Measurements from ENCODE around the gene EIF2S3. TPM values are rescaled to one million over a fixed set of nuclear protein-coding genes. Genes with fewer than 3 reads are reported as not detected.
"Not testable (repeated sequence)": the region's sequence is repeated elsewhere in the genome, so short reads cannot be mapped to it uniquely, and the experiment has no call there.

Gene EIF2S3
- total RNA-seq, 1 donor from 2014 or later, result 191 TPM

DNA sequence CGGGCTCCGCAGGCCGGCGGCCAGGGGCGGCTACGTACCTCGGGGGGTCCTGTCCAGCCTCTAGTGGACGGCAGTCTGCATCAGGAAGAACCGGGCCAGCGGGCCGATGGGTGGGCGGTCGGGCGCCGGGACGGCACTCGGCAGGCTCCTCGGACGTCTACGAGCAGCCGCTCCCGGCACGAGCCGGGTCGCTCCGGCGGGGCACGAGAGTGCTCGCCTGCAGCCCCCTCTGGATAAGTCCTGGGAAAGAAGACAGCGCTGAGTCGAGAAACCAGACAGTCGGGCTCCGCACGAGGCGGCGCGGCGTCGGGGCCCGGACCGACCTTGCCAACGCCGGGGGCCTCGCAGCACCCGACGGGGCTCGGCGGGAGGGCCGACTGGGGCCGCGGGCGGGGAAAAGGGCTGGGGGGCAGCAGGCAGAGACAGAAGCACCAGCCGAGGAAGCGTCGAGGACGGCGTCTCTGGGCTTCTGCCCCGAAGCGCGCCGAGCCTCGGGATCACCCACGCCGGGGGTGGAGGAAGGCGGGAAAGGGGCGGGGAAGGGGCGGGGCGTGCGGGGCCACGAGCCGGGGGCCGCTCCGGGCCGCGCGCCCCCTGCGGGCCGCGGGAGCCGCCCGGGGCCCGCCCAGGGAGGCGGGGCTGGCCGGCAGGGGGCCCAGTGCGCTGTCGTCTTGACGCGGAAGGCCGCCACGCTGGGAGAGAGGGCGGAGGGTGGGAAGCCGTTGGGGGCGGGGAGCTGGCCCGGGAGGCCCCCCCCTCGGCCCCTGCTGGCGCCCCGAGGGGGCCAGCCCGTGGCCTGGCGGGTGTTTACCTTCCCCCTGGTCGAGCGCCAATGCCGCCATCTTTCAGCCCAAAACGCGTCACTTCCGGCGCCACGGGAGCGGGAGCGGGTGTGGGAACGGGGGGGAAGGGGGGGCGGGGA lies 29.7 kb upstream of the EIF2S3 start:
- intact Hi-C loops (cut with micrococcal nuclease), result loop anchor here (1.0 to 2.0 kb wide), 7 partner anchors 11 to 282 kb away; partner anchors contain the start of genes ACOT9, CXorf58, EIF2S3 and SAT1
- Mint-ChIP-seq H3K4me1 (ENCODE audit: low read depth) (peaks cover 25% of the 10 kb centered on the region), H3K27me3 (ENCODE audit: insufficient read depth) (no peaks in the 10 kb centered on the region), H3K9me3 (no peaks in the 10 kb centered on the region), H3K4me3 (peak overlapping the region; percentile 92), H3K27ac (peak overlapping the region; percentile 88), H3K36me3 (ENCODE audit: low read depth) (peaks cover 14% of the 10 kb centered on the region)
- peak; percentile 72 for DNase-seq (ENCODE audit: low spot score)

DNA sequence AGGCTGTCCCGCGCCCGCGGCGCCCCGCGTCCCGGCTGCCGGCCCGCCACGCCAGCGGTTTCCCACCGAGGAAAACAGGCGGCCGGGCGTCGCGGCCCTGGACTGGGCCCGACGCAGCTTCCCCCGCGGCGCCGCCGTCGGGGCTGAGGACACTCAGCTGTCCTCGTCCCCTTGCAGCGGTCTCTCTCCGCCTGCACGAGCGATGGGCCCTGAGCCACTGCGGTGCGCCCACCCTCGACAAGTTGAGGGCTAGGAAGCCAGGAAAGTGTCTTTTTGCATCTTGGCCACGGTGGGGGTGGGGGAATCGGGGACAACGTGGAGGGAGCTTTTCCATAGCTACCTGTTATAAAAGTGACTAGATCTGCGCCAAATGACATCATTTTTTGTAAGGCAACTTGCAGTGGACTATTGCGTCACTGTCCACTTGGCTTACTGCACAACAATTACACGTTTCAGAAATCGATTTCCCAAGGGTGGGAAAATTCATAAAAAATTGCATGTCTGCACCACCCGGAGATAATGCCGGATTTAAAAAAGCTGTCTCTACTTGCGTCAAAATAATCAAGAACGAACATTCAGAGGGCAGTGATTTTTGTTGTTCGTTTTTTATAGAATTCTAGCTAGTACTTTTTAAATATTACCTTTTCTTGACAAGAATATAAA lies 28.9 kb upstream of the EIF2S3 start:
- H3K36me3 Mint-ChIP-seq (ENCODE audit: low read depth), result peaks cover 13% of the 10 kb centered on the region
- H3K4me3 Mint-ChIP-seq, result peak overlapping the region; percentile 88
- peaks cover 2% of the 10 kb centered on the region for H3K27me3 Mint-ChIP-seq (ENCODE audit: insufficient read depth)
- H3K27ac Mint-ChIP-seq, result peak overlapping the region; percentile 93
- DNase-seq (ENCODE audit: low spot score), result no peak
- peaks cover 17% of the 10 kb centered on the region for H3K4me1 Mint-ChIP-seq (ENCODE audit: low read depth)
- intact Hi-C loops (cut with micrococcal nuclease), result loop anchor here (1.0 to 2.0 kb wide), 6 partner anchors 28 to 283 kb away; partner anchors contain the start of genes ACOT9, CXorf58, EIF2S3 and SAT1
- no peaks in the 10 kb centered on the region for H3K9me3 Mint-ChIP-seq

DNA sequence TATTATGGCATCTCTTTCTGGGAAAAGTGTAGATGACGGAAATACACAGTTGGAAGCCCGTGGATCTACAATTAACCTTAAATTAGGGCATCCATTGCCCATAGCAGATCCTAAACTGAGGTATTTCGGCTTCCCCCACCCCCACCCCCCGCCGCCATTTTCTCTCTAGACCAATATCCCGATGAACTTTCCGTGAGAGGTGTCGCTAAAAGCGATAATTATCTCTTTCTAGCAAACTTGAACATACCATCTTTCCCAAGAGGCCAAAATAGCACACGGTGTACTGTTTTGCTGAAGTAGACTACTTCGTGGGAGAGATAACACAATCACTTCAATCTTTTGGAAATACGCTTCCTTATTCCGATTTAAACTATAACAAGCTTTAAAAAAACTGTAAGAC lies 28.3 kb upstream of the EIF2S3 start:
- Mint-ChIP-seq H3K36me3 (ENCODE audit: low read depth) (peaks cover 10% of the 10 kb centered on the region), H3K4me3 (peak overlapping the region; percentile 88), H3K27ac (peak overlapping the region; percentile 93), H3K4me1 (ENCODE audit: low read depth) (peaks cover 12% of the 10 kb centered on the region), H3K9me3 (no peaks in the 10 kb centered on the region), H3K27me3 (ENCODE audit: insufficient read depth) (peaks cover 2% of the 10 kb centered on the region)
- intact Hi-C loops (cut with micrococcal nuclease), result no loop called here
- DNase-seq (ENCODE audit: low spot score), result no peak

DNA sequence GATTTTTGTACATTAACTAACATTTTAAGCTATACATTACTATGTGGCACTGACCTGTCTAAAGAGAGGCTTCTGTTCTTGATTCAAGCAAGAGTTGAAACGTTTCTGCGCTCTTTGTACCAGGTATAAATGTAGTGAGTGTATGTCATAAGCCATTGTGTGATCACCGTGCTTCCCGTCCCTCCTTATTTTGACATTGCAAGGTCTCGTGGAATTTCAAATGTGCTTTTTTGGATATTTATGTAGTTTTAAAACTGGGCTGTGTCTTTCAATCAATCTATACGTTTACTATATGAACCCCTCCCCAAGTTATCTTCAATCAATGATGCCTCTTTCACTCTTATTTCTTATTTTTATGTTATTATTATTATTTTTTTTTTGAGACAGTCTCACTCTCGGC lies 27.7 kb upstream of the EIF2S3 start, which contains the start of gene KLHL15:
Gene KLHL15, minus strand, starts transcription at position 101 of the 400 bp plus-strand sequence. CDS start 20,493 bp downstream, outside the sequence.
- peak within 1 kb of the TSS; percentile 93 for H3K27ac Mint-ChIP-seq
- peaks cover 7% of the 10 kb centered on the region for H3K4me1 Mint-ChIP-seq (ENCODE audit: low read depth)
- peaks cover 6% of the 10 kb centered on the region for H3K36me3 Mint-ChIP-seq (ENCODE audit: low read depth)
- H3K27me3 Mint-ChIP-seq (ENCODE audit: insufficient read depth), result peaks cover 2% of the 10 kb centered on the region
- DNase-seq (ENCODE audit: low spot score), result no peak
- intact Hi-C loops (cut with micrococcal nuclease), result no loop called here
- no peaks in the 10 kb centered on the region for H3K9me3 Mint-ChIP-seq
- peak within 1 kb of the TSS; percentile 88 for H3K4me3 Mint-ChIP-seq

DNA sequence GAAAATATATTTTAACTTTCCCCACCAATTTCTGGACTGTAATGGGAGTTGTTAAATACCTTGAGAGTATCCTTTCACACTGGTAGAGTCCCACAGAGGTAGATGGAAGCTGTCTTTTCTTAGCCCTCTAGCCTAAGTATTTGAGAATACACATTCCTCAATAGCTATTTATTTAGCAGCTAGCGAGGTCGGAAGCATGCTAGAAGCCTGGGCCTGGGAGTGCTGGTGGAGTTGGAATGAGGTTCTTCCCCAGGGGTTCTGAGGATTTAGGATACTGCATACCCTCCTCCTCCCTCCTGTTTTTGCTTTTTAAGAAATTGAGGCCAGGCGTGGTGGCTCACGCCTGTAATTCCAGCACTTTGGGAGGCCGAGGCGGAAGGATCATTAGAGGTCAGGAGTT lies 26.8 kb upstream of the EIF2S3 start:
- peaks cover 7% of the 10 kb centered on the region for H3K4me1 Mint-ChIP-seq (ENCODE audit: low read depth)
- intact Hi-C loops (cut with micrococcal nuclease), result no loop called here
- H3K27ac Mint-ChIP-seq, result no peak overlapping the region
- no peak for DNase-seq (ENCODE audit: low spot score)
- peaks cover 4% of the 10 kb centered on the region for H3K36me3 Mint-ChIP-seq (ENCODE audit: low read depth)
- H3K27me3 Mint-ChIP-seq (ENCODE audit: insufficient read depth), result peaks cover 2% of the 10 kb centered on the region
- H3K4me3 Mint-ChIP-seq, result no peak overlapping the region
- no peaks in the 10 kb centered on the region for H3K9me3 Mint-ChIP-seq

DNA sequence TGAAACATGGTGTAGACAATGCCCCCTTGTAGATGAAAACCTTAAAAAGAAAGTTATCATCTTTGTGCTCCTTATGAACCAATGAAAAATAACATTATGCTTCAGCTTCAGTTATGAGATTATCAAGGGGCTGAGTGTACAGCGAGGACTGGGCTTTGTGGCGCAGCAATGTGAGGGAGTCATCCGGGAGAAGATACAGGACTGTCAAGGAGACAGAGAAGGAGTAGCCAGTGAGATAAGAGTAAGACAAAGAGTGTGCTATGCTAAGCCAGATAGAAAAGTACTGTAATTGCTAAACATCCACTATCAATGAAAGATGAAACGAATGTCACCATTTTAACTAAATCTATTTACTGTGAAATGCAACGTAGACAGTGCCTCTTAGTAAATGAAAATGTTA lies 24.2 kb upstream of the EIF2S3 start:
- H3K4me3 Mint-ChIP-seq, result no peak overlapping the region

DNA sequence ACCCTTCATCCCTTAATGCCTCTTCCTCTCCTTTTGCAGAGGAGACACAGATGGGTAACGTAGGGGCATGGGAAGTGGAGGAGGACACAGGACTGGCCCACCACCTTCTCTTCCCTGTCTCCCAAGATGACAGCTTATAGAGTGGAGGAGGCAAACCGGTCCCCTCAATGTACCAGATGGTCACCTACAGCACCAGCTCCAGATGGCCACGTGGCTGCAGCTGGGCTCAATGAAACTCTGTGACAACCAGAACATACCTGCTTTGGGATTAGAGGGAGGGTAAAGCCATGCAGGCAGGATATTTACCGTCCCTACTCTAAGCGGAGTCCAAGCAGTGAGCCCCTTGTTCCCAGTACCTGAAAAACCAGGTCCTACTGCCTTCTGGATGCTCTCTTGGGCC lies 20.3 kb upstream of the EIF2S3 start:
- Mint-ChIP-seq H3K36me3 (ENCODE audit: low read depth) (no peaks in the 10 kb centered on the region), H3K9me3 (no peaks in the 10 kb centered on the region), H3K27ac (no peak overlapping the region)

More for the DNA sequence above, 24.2 kb upstream of the EIF2S3 start:
- Mint-ChIP-seq H3K4me1 (ENCODE audit: low read depth) (no peaks in the 10 kb centered on the region), H3K27me3 (ENCODE audit: insufficient read depth) (peaks cover 2% of the 10 kb centered on the region), H3K27ac (no peak overlapping the region), H3K36me3 (ENCODE audit: low read depth) (no peaks in the 10 kb centered on the region), H3K9me3 (no peaks in the 10 kb centered on the region)
- no peak for DNase-seq (ENCODE audit: low spot score)
- intact Hi-C loops (cut with micrococcal nuclease), result no loop called here

DNA sequence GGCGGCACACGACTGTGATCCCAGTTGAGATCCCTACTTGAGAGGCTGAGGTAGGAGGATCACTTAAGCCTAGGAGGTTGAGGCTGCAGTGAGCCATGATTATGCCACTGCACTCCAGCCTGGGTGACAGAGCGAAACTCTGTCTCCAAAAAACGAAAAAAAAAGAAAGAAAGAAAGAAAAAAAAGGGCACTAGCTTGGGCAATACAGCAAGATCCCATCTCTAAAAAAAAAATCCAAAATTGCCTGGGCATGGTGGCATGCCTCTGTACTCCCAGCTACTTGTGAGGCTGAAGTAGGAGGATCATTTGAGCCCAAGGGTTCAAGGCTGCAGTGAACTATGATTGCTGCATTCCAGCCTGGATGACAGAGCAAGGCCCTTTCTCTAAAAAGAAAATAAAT lies 17.0 kb upstream of the EIF2S3 start:
- no peaks in the 10 kb centered on the region for H3K4me1 Mint-ChIP-seq (ENCODE audit: low read depth)

More for the DNA sequence above, 20.3 kb upstream of the EIF2S3 start:
- H3K4me3 Mint-ChIP-seq, result no peak overlapping the region
- DNase-seq (ENCODE audit: low spot score), result no peak
- intact Hi-C loops (cut with micrococcal nuclease), result no loop called here
- no peaks in the 10 kb centered on the region for H3K4me1 Mint-ChIP-seq (ENCODE audit: low read depth)
- peaks cover 2% of the 10 kb centered on the region for H3K27me3 Mint-ChIP-seq (ENCODE audit: insufficient read depth)

DNA sequence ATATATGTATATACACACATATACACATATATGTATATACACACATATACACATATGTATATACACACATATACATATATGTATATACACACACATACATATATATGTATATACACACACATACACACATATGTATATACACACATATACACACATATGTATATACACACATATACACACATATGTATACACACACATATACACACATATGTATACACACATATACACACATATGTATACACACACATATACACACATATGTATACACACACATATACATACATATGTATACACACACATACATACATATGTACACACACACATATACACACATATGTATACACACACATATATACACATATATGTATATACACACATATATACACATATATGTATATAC lies 8.7 kb upstream of the EIF2S3 start:
- H3K9me3 Mint-ChIP-seq; H3K4me3 Mint-ChIP-seq; DNase-seq (ENCODE audit: low spot score); H3K27me3 Mint-ChIP-seq (ENCODE audit: insufficient read depth); H3K36me3 Mint-ChIP-seq (ENCODE audit: low read depth); H3K4me1 Mint-ChIP-seq (ENCODE audit: low read depth); H3K27ac Mint-ChIP-seq; intact Hi-C loops (cut with micrococcal nuclease): not testable (repeated sequence)

More for the DNA sequence above, 17.0 kb upstream of the EIF2S3 start:
- no peak for DNase-seq (ENCODE audit: low spot score)
- no peaks in the 10 kb centered on the region for H3K36me3 Mint-ChIP-seq (ENCODE audit: low read depth)
- no peaks in the 10 kb centered on the region for H3K9me3 Mint-ChIP-seq
- intact Hi-C loops (cut with micrococcal nuclease), result no loop called here
- no peak overlapping the region for H3K27ac Mint-ChIP-seq
- no peak overlapping the region for H3K4me3 Mint-ChIP-seq
- no peaks in the 10 kb centered on the region for H3K27me3 Mint-ChIP-seq (ENCODE audit: insufficient read depth)

DNA sequence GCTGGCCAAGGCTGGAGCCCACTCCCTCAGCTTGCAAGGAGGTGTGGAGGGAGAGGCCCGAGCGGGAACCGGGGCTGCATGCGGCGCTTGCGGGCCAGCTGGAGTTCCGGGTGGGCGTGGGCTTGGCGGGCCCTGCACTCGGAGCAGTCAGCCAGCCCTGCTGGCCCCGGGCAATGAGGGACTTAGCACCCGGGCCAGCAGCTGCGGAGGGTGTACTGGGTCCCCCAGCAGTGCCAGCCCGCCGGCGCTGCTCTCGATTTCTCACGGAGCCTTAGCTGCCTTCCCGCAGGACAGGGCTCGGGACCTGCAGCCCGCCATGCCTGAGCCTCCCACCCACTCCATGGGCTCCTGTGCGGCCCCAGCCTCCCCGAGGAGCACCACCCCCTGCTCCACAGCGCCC lies 5.1 kb upstream of the EIF2S3 start:
- H3K36me3 Mint-ChIP-seq (ENCODE audit: low read depth); H3K27ac Mint-ChIP-seq; H3K4me3 Mint-ChIP-seq; H3K27me3 Mint-ChIP-seq (ENCODE audit: insufficient read depth); H3K4me1 Mint-ChIP-seq (ENCODE audit: low read depth); DNase-seq (ENCODE audit: low spot score); H3K9me3 Mint-ChIP-seq: not testable (repeated sequence)
- intact Hi-C loops (cut with micrococcal nuclease), result loop anchor here (5.0 to 10.0 kb wide), 2 partner anchors 37 to 385 kb away; partner anchors contain the start of gene PRDX4

DNA sequence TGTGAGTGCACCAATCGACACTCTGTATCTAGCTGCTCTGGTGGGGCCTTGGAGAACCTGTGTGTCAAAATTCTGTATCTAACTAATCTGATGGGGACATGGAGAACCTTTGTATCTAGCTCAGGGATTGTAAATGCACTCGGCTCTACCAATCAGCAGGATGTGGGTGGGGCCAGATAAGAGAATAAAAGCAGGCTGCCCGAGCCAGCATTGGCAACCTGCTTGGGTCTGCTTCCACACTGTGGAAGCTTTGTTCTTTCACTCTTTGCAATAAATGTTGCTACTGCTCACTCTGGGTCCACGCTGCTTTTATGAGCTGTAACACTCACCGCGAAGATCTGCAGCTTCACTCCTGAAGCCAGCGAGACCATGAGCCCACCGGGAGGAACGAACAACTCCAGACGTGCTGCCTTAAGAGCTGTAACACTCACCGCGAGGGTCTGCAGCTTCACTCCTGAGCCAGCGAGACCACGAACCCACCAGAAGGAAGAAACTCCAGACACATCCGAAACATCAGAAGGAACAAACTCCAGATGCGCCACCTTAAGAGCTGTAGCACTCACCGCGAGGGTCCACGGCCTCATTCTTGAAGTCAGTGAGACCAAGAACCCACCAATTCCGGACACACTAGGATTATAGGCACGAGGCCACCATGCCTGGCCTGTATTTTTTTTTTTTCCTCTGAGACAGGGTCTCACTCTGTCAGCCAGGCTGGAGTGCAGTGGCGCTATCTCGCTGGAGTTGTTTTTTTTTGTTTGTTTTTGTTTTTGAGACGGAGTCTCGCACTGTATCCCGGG lies 4.0 kb upstream of the EIF2S3 start:
- not testable (repeated sequence) for H3K9me3 Mint-ChIP-seq; H3K36me3 Mint-ChIP-seq (ENCODE audit: low read depth); H3K27ac Mint-ChIP-seq; H3K4me1 Mint-ChIP-seq (ENCODE audit: low read depth); DNase-seq (ENCODE audit: low spot score); H3K27me3 Mint-ChIP-seq (ENCODE audit: insufficient read depth)
- H3K4me3 Mint-ChIP-seq, result peak overlapping the region; percentile 40
- intact Hi-C loops (cut with micrococcal nuclease), result loop anchor here (5.0 to 10.0 kb wide), 2 partner anchors 38 to 386 kb away; partner anchors contain the start of gene PRDX4

DNA sequence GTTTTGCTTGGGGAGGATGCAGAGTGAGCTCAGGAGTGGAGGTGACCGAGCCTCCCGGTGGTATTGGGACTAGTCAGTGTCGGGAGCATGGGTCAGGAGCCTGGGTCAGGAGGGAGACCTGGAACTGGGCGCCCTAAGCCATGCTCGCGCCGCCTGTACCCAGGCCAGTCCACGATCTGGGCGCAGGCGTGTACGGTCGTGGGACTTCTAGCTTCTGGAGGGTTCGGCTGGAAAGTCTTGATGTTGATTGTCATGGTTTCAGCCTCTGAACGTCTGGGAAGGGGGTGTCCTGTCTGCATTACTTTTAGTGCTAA lies 244 bp downstream of the EIF2S3 start:
- intact Hi-C loops (cut with micrococcal nuclease), result loop anchor here (2.0 to 10.0 kb wide), 3 partner anchors 312 to 390 kb away; partner anchors contain the start of genes ACOT9 and PRDX4
- DNase-seq (ENCODE audit: low spot score), result no peak
- H3K4me3 Mint-ChIP-seq, result no peak overlapping the region
- peaks cover 4% of the 10 kb centered on the region for H3K4me1 Mint-ChIP-seq (ENCODE audit: low read depth)
- no peaks in the 10 kb centered on the region for H3K27me3 Mint-ChIP-seq (ENCODE audit: insufficient read depth)
- H3K9me3 Mint-ChIP-seq, result no peaks in the 10 kb centered on the region
- peaks cover 10% of the 10 kb centered on the region for H3K36me3 Mint-ChIP-seq (ENCODE audit: low read depth)
- H3K27ac Mint-ChIP-seq, result peak overlapping the region; percentile 98

Measured in activated T-helper 1 cell treated with anti-CD3 and anti-CD28 coated beads, Interleukin-12 subunit alpha, Interleukin-12 subunit beta, Interleukin-2, Interleukin-4 antibody, amounts not matched to agents 30 ng/mL and 10 ng/mL and 1 ng/mL, durations not matched to agents 14 hours and 24 hours and 36 hours (primary cell).